SKM-1 (cell line): ENCODE measurements around the gene TMEM127.

ENCODE experiments used
- DNase-seq: peaks from one replicate; lab custom pipeline; 2025; ENCODE audit not compliant: unreplicated experiment; lab: John Stamatoyannopoulos, UW

Gene TMEM127

DNA sequence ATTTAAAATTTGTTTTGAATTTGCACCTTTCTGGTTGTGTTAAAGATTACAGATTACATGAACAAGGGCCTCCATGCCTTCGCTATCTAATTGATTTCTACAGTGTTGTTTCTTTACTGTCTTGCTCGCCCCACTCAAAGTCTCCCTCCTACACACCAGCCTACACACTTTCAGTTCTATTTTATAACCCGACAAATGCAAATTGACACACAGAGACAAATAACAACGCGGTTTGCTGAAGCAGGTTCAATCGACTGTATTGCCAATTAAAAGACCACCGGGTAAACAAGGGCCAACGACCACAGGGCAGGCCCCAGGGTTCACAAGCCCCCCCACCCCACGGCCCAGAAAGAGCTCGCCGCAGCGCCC is 58.0 kb downstream of the TMEM127 start:
- DNase-seq = no peak

DNA sequence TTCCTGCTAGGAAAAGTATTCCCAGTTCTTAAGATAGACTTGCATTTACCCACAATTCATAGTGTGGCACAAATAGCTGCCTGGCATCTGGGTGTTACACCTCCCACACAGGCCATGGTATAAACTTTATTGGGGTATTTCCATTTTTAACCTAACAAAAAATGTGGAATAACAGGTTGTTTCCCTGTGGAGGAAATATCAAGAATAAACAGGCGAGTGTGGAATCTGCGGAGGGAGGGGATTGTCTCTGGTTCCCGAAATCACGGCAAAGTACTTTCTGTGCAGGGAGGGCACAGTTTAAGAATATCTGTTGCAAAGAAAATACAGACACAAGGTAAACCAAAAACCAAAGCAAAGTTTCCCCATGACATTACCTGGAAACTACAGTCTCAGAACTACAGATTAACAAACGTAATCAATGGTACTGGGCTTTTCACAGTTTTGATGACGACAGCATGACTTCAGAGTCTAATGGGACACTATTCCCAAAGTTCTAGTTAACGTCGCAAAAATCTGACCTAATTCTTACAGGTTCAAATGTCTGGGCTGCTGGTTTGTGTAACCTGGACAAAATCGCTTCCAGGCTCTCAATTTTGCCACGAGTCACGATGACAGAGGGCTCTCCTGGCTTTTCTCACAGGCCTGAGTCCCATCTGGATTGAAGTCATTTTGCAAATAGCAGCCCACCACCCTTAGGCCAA is 58.6 kb downstream of the TMEM127 start:
- DNase-seq = no peak

DNA sequence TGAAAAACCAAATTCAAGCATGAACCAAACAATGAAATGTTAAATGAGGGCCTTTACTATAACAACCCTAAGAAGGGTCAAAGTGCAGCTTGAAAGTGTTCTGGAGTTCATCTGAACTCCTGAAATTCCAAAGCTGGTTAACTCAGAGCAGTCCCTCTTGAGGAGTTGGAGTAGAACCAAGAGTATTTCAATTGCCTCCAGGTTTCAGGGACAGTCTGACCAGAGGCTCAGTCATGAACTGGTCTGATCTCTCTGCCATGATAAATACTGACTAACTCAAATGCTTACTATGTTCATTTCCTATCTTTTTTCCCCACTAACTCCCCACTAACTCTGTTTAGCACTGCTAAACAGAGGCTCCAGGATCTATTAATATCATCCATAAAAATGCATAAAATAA is 59.9 kb downstream of the TMEM127 start:
- no peak for DNase-seq

DNA sequence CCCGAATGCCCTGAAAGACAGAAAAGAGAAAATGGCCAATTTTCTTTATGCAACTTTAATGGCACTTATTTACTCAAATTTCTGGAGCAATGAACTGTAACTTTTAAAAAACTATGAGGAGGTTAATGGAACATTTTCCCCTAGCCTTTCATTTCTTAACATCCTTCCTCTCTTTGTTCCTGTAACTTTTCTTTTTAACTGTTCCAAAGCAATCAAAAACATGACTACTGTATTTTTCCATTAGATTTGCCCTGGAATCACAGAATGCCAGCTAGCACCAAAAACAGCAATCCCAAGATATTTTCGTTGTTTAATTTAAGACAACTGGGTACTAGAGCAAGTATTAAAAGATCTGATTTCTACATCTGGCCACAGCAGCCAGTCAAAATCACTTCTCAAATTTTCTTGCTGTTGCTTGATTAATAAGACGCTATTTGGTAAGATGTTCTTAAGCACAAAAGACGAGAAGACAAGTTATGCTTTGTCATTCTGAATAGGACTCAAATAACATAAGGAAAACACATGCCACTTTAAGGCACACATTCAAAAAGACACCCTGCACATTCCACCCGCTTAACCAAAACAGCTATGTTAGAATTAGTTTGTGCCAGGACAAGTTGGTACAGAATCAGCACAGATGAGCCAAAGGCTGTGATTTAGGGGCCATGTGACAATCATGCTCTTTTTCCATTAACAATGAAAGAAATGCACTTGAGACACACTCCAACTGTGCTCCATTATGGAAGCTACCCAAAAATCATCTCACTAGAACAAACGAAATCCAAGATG is 60.8 kb downstream of the TMEM127 start:
- no peak for DNase-seq

DNA sequence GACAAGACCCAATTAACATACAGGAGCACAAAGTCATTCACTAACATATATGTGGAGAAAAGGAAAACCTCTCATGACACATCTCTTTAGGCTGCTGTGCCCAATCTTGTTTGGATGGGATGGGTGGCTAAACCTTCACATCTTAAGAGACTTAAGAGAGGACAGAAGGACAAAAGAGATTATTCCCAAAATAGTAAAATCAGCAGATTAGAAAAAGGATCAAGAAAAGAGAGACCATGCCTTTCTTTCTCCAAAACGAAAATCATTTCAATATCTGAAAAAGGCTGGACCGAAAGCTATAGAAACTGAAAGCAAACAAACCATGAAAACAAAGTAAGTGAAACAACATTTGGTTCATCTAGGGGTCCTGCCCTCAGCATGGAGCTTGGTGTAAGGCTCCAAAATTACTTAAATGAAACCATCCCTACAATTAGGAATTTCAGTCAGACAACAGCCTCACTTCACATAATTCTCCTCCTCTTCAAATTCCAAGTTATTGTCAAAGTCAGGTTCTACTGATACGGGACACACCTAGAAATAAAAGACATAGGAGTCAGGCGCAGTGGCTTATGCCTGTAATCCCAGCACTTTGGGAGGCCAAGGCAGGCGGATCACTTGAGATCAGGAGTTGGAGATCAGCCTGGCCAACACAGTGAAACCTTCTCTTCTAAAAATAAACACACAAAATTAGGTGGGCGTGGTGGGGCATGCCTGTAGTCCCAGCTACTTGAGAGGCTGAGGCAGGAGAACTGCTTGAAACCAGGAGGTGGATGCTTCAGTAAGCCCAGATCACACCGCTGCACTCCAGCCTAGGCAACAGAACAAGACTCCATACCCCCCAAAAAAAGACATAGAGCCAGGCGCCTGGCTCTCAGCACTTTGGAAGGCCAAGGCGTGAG is 62.4 kb downstream of the TMEM127 start:
- no peak for DNase-seq

DNA sequence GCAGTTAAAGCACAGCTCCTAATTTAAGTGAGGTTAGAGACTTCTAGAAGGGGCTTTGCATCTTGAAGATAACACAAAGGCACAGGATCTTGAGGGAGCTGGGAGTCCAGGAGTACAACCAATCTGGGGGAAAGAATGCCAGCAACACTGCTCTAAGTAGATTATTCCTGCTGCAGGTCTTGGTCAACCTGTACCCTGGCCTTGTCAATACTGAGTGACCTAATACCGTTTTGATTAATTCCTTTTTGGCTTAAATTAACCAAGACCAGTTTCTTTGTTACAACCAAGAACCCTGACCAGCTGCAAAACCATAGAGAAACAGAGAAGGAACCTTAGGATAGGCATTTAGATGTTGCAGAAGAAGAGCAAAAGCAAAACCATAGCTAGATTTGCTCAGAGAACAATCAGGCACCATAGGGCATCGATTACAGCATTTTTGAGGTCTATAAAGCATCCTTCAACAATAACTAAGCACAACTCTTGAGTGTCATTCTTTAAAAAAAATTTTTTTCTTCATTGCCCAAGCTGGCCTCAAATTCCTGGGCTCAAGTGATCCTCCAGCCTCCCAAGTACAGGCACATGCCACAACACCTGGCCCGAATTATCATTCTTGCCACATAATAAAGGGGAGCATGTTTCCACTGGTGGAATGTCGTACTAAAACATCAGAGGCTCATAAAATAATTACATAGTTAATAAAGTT is 63.5 kb downstream of the TMEM127 start:
- no peak for DNase-seq

DNA sequence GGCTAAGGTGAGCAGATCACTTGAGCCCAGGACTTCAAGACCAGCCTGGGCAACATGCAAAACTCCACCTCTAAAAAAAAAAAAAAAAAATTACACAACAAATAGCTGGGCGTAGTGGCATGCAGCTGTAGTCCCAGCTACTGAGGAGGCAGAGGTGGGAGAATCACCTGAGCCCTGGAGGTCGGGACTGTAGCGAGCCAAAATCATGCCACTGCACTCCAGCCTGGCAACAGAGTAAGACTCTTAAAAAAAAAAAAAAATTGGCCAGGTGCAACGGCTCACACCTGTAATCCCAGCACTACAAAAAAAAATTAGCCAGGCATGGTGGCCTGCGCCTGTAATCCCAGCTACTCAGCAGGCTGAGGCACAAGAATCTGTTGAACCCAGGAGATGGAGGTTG is 64.5 kb downstream of the TMEM127 start:
- DNase-seq = no peak

DNA sequence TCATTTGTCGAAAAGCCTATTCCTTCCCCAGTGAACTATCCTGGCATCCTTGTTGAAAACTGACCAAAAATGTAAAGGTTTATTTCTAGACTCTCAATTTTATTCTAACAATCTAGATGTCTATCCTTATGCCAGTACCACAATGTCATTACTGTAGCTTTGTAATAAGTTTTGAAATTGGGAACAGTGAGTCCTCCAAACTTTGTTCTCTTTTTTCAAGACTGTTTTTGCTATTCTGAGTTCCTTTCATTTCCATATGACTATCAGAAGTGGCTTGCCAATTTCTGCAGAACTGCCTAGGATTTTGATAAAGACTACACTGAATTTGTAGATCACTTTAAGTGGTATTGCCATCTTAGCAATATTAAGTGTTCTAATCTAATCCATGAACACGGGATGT is 66.9 kb downstream of the TMEM127 start:
- DNase-seq = no peak
